ENCODE measurements around the gene AUTS2. TPM values are rescaled to one million over a fixed set of nuclear protein-coding genes. Genes with fewer than 3 reads are reported as not detected.

The AUTS2 gene
- total RNA-seq, 1 experiment from 2014 or later, result 256 TPM

DNA sequence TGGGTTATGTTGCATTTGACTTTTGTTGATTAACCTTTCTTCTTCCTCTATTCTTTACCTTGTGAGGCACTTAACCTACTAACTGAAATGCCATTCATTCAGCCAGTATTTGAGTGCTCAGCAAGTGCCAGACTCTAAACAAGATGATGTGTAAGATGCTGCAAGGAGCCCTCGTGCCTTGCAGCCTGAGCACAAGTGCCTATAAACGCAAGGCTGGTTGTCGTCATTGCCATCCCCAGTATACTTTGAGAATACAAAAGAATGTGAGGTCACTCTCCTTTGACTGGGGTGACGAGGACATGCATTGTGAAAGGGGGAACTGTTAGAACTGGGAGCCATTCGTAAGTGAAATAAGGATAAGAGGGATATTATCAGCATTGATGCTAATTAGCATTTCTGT lies 103.0 kb downstream of the AUTS2 start:
- no peaks in the 10 kb centered on the region for H3K9me3 ChIP-seq (ENCODE audit: control insufficient read depth, low read depth, low read length)
- H2BK120ac ChIP-seq (ENCODE audit: low read depth, low read length, poor library complexity, severe bottlenecking), result no peak overlapping the region
- H2AFZ ChIP-seq (ENCODE audit: low read length), result no peak overlapping the region
- no peak overlapping the region for H3K56ac ChIP-seq (ENCODE audit: insufficient read length, low read depth, low read length)
- no peak overlapping the region for H3K23ac ChIP-seq (ENCODE audit: insufficient read length, low read depth, low read length)
- no peaks in the 10 kb centered on the region for H4K20me1 ChIP-seq (ENCODE audit: control insufficient read depth, insufficient read depth, insufficient read length)
- DNase-seq, result no peak
- H3K27me3 ChIP-seq (ENCODE audit: insufficient read depth, low read length), result no peaks in the 10 kb centered on the region
- no peak overlapping the region for H3K4me2 ChIP-seq (ENCODE audit: insufficient read depth, insufficient read length, low read length)
- H3K14ac ChIP-seq (ENCODE audit: insufficient read depth, low read length), result no peak overlapping the region
- no peak overlapping the region; a peak in 1 of 7 replicates for H3K27ac Mint-ChIP-seq
- H3K4me1 ChIP-seq (ENCODE audit: insufficient read depth, low read length), result no peaks in the 10 kb centered on the region
- H2BK12ac ChIP-seq (ENCODE audit: insufficient read length, low read depth, low read length), result no peak overlapping the region
- H3T11ph ChIP-seq (ENCODE audit: low read length), result no peak overlapping the region
- no peaks in the 10 kb centered on the region for H3K36me3 Mint-ChIP-seq (ENCODE audit: insufficient read depth in 1 of 3, low read depth in 3 of 3)
- H3K27me3 Mint-ChIP-seq (ENCODE audit: low read depth), result no peaks in the 10 kb centered on the region; the same call in 1 of the 2 replicates
- H3K23me2 ChIP-seq (ENCODE audit: insufficient read length, low read depth, low read length, poor library complexity, severe bottlenecking), result no peaks in the 10 kb centered on the region
- H2AK5ac ChIP-seq (ENCODE audit: insufficient read length, low read length), result no peak overlapping the region
- peaks cover 21% of the 10 kb centered on the region in 2 experiments for H3K4me1 Mint-ChIP-seq
- H3K79me1 ChIP-seq (ENCODE audit: insufficient read depth, low read depth, low read length, poor library complexity, severe bottlenecking), result no peaks in the 10 kb centered on the region
- H4K8ac ChIP-seq (replicated peaks; ENCODE audit: insufficient read length, low read depth, low read length), result no peak overlapping the region
- H3K18ac ChIP-seq (ENCODE audit: insufficient read length, low read depth, low read length), result no peak overlapping the region
- H3K27ac ChIP-seq (ENCODE audit: insufficient read length, low read depth, low read length), result no peak overlapping the region
- no peaks in the 10 kb centered on the region for H3K9me3 Mint-ChIP-seq
- no peak overlapping the region for H4K91ac ChIP-seq (ENCODE audit: insufficient read length, low read depth, low read length)
- no peak overlapping the region for H3K4me3 Mint-ChIP-seq
- no peak overlapping the region for H2BK20ac ChIP-seq (ENCODE audit: low read depth, low read length, poor library complexity, severe bottlenecking)
- H3K9ac ChIP-seq (ENCODE audit: extremely low read depth, insufficient read length, low read length), result no peak overlapping the region
- TF ChIP-seq, protein P1, sequence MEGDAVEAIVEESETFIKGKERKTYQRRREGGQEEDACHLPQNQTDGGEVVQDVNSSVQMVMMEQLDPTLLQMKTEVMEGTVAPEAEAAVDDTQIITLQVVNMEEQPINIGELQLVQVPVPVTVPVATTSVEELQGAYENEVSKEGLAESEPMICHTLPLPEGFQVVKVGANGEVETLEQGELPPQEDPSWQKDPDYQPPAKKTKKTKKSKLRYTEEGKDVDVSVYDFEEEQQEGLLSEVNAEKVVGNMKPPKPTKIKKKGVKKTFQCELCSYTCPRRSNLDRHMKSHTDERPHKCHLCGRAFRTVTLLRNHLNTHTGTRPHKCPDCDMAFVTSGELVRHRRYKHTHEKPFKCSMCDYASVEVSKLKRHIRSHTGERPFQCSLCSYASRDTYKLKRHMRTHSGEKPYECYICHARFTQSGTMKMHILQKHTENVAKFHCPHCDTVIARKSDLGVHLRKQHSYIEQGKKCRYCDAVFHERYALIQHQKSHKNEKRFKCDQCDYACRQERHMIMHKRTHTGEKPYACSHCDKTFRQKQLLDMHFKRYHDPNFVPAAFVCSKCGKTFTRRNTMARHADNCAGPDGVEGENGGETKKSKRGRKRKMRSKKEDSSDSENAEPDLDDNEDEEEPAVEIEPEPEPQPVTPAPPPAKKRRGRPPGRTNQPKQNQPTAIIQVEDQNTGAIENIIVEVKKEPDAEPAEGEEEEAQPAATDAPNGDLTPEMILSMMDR (conservative IDR thresholded peaks at IDR 0.05), result no peak
- H2BK15ac ChIP-seq (ENCODE audit: low read depth, low read length), result no peak overlapping the region
- no CpG with 5 or more reads among the region's 5 CpGs for WGBS (ENCODE audit: extremely low coverage, insufficient read length, low lambda C conversion rate)
- no peaks in the 10 kb centered on the region for H3K79me2 ChIP-seq (ENCODE audit: insufficient read depth, low read length)
- H3K4ac ChIP-seq (ENCODE audit: low read depth, low read length), result no peak overlapping the region
- no peak overlapping the region for H4K5ac ChIP-seq (ENCODE audit: insufficient read length, low read depth, low read length)
- H2BK5ac ChIP-seq (ENCODE audit: insufficient read length, low read length), result no peak overlapping the region

All from H9 (cell line).